Measurements from ENCODE around the gene C1orf159.

DNA sequence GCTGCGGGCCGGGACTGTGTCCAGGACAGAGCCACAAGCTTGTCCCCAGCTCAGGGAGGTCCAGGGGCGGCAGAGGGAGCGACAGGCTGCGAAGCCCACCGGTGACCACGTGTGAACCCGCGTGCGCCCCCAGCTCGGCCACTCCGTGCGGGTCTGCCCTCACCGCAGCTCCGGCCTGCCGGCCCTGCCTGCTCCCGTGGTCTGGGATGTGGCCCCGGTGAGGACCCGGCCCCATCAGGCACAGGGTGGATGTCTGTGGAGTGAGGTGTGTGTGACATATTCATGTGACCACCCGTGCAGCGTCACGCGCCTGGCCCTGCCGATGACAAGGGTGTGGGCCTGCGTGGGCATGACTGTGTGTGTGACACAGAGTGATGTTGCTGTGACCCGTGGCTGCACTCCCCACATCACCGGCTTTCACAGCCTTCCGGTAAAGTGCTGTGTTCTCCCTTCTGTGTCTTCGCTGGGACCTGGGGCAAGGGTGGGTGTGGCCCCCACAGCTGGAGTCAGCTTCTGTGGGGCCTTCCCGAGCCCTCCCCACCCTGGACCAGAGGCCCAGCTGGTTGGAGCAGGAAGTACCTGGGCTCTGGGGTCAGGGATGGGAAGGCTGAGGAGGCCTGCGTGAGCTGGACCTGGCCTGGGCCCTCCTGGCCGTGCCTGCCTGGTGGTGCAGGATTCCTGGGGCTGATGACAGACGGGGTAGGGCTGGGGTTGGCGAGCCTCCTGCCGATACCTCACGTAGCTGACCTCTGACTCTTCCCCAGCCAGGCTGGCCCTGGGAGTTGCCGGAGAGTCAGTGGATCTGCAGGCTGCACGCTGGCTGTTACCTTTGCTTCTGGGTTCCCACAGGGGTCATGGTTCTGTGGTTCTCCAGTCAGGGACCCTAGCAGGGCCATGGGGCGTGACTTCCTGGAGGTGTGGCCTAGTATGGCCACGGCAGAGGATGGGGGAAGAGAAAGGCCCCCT lies 45.9 kb downstream of the C1orf159 start:
- TF ChIP-seq, protein P1, sequence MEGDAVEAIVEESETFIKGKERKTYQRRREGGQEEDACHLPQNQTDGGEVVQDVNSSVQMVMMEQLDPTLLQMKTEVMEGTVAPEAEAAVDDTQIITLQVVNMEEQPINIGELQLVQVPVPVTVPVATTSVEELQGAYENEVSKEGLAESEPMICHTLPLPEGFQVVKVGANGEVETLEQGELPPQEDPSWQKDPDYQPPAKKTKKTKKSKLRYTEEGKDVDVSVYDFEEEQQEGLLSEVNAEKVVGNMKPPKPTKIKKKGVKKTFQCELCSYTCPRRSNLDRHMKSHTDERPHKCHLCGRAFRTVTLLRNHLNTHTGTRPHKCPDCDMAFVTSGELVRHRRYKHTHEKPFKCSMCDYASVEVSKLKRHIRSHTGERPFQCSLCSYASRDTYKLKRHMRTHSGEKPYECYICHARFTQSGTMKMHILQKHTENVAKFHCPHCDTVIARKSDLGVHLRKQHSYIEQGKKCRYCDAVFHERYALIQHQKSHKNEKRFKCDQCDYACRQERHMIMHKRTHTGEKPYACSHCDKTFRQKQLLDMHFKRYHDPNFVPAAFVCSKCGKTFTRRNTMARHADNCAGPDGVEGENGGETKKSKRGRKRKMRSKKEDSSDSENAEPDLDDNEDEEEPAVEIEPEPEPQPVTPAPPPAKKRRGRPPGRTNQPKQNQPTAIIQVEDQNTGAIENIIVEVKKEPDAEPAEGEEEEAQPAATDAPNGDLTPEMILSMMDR (IDR thresholded peaks at IDR 0.05): no peak
- TF ChIP-seq POLR2A (IDR thresholded peaks at IDR 0.05): no peak
